GM20000 (cell line): ENCODE results near the gene DDIT3.

Experiments
- DNase-seq: peaks from one replicate; pipeline ENCODE4 v3.0.0; 2012; ENCODE audit warnings: low spot score
- CTCF ChIP-seq: IDR thresholded peaks from 2 replicates; pipeline ENCODE4 v1.5.1; 2012; ENCODE audit warnings: mild to moderate bottlenecking, control low read depth; ENCODE audit errors: extremely low read depth, missing control alignments

DDIT3 gene

GRCh38 chr12:57546438-57547287 lies 26.3 kb upstream of the DDIT3 start, which contains the start of gene DCTN2:
DCTN2 (minus strand) TSS chr12:57547192; CDS start chr12:57547063, 129 bp downstream.
- peak; percentile 99 for DNase-seq
- TF ChIP-seq CTCF: no peak

- DNase-seq: no peak
- TF ChIP-seq CTCF: no peak
These were observed 25.6 kb upstream of the DDIT3 start for GRCh38 chr12:57545809-57546437.

GRCh38 chr12:57543581-57543980 lies 23.3 kb upstream of the DDIT3 start:
- DNase-seq: no peak

GRCh38 chr12:57541717-57542116 lies 21.4 kb upstream of the DDIT3 start:
- DNase-seq: no peak
- TF ChIP-seq CTCF: no peak

More at GRCh38 chr12:57543581-57543980, 23.3 kb upstream of the DDIT3 start:
- TF ChIP-seq CTCF: no peak

- TF ChIP-seq CTCF: no peak
- DNase-seq: no peak
These were observed 20.7 kb upstream of the DDIT3 start for GRCh38 chr12:57541001-57541400.

GRCh38 chr12:57539134-57539768 lies 18.9 kb upstream of the DDIT3 start:
- no peak for DNase-seq
- no peak for TF ChIP-seq CTCF

- TF ChIP-seq CTCF: no peak
- no peak for DNase-seq
These were observed 16.3 kb upstream of the DDIT3 start for GRCh38 chr12:57536597-57536942.
